Suppressor macrophage treated with lipopolysaccharide for 1 hour (primary cell): Measurements from ENCODE around the gene TTC27.

Experiments
- DNase-seq, 3 donors: peaks; one replicate each; pipeline ENCODE4 v3.0.0-alpha.2; 2020 to 2022

Gene TTC27

GRCh38 chr2:32758232-32758631, 130.4 kb downstream of the TTC27 start:
- no peak for DNase-seq

- DNase-seq = no peak
Observed at GRCh38 chr2:32760628-32761027, 132.8 kb downstream of the TTC27 start.

- no peak for DNase-seq
Observed at GRCh38 chr2:32768387-32769174, 140.7 kb downstream of the TTC27 start.

GRCh38 chr2:32770360-32770759, 142.5 kb downstream of the TTC27 start:
- DNase-seq = no peak

- DNase-seq = peak; percentile 39 to 55 (median 54)
Observed at GRCh38 chr2:32772638-32773447, 145.0 kb downstream of the TTC27 start.

GRCh38 chr2:32773448-32773808, 145.6 kb downstream of the TTC27 start:
- no peak for DNase-seq

- no peak for DNase-seq
Observed at GRCh38 chr2:32775954-32776353, 148.1 kb downstream of the TTC27 start.

GRCh38 chr2:32777714-32778113, 149.9 kb downstream of the TTC27 start:
- no peak for DNase-seq

GRCh38 chr2:32780961-32781360, 153.1 kb downstream of the TTC27 start:
- no peak for DNase-seq

GRCh38 chr2:32783469-32783868, 155.6 kb downstream of the TTC27 start:
- no peak for DNase-seq

- no peak for DNase-seq
Observed at GRCh38 chr2:32783933-32784332, 156.1 kb downstream of the TTC27 start.

GRCh38 chr2:32787207-32787606, 159.4 kb downstream of the TTC27 start:
- DNase-seq = no peak

GRCh38 chr2:32788114-32788513, 160.3 kb downstream of the TTC27 start:
- DNase-seq = no peak

- no peak for DNase-seq
Observed at GRCh38 chr2:32792416-32792815, 164.6 kb downstream of the TTC27 start.

- no peak for DNase-seq
Observed at GRCh38 chr2:32798829-32799228, 171.0 kb downstream of the TTC27 start.

- DNase-seq = no peak
Observed at GRCh38 chr2:32801741-32802140, 173.9 kb downstream of the TTC27 start.

GRCh38 chr2:32802877-32803276, 175.0 kb downstream of the TTC27 start:
- no peak for DNase-seq

GRCh38 chr2:32804205-32804604, 176.4 kb downstream of the TTC27 start:
- DNase-seq = no peak

GRCh38 chr2:32805104-32806095, 177.6 kb downstream of the TTC27 start:
- no peak for DNase-seq

- no peak for DNase-seq
Observed at GRCh38 chr2:32806857-32807256, 179.0 kb downstream of the TTC27 start.

- DNase-seq = no peak
Observed at GRCh38 chr2:32807662-32808061, 179.8 kb downstream of the TTC27 start.

- no peak for DNase-seq
Observed at GRCh38 chr2:32810909-32811495, 183.2 kb downstream of the TTC27 start.

GRCh38 chr2:32811696-32812095, 183.8 kb downstream of the TTC27 start:
- no peak for DNase-seq
